ENCODE results near the gene PSMB3. TPM values are rescaled to one million over a fixed set of nuclear protein-coding genes. Genes with fewer than 3 reads are reported as not detected.

PSMB3 gene
- total RNA-seq, 1 donor from 2014 or later: 154 TPM

- no peak for ATAC-seq (ENCODE audit: poor library complexity)
- intact Hi-C loops (cut with DNase I): no loop called here
- peak; percentile 62 for DNase-seq
These were observed 20.8 kb upstream of the PSMB3 start for GRCh38 chr17:38731526-38732294.

- intact Hi-C loops (cut with DNase I): no loop called here
- DNase-seq (no peak), ATAC-seq (ENCODE audit: poor library complexity) (peak; percentile 16)
These were observed 19.9 kb upstream of the PSMB3 start for GRCh38 chr17:38732376-38733281.

GRCh38 chr17:38733282-38733981 lies 19.1 kb upstream of the PSMB3 start:
- no peak for DNase-seq
- intact Hi-C loops (cut with DNase I): no loop called here
- no peak for ATAC-seq (ENCODE audit: poor library complexity)

- DNase-seq: no peak
- ATAC-seq (ENCODE audit: poor library complexity): no peak
- intact Hi-C loops (cut with DNase I): no loop called here
These were observed 18.3 kb upstream of the PSMB3 start for GRCh38 chr17:38733982-38734973.

- ATAC-seq (ENCODE audit: poor library complexity): peak; percentile 32
- peak; percentile 79 for DNase-seq
- intact Hi-C loops (cut with DNase I): loop anchor here (5.0 kb wide), 1 partner anchor 33 kb away; no protein-coding TSS in a partner anchor
These were observed 17.2 kb upstream of the PSMB3 start for GRCh38 chr17:38735161-38735997.

- DNase-seq: no peak
- intact Hi-C loops (cut with DNase I): loop anchor here (5.0 kb wide), 1 partner anchor 36 kb away; no protein-coding TSS in a partner anchor
- ATAC-seq (ENCODE audit: poor library complexity): no peak
These were observed 14.4 kb upstream of the PSMB3 start for GRCh38 chr17:38738007-38738662.

GRCh38 chr17:38738686-38739085 lies 13.9 kb upstream of the PSMB3 start:
- ATAC-seq (ENCODE audit: poor library complexity): no peak
- DNase-seq: no peak
- intact Hi-C loops (cut with DNase I): loop anchor here (5.0 kb wide), 1 partner anchor 36 kb away; no protein-coding TSS in a partner anchor

GRCh38 chr17:38739305-38739704 lies 13.2 kb upstream of the PSMB3 start:
- intact Hi-C loops (cut with DNase I): loop anchor here (5.0 kb wide), 1 partner anchor 37 kb away; no protein-coding TSS in a partner anchor
- no peak for ATAC-seq (ENCODE audit: poor library complexity)
- no peak for DNase-seq

- DNase-seq: no peak
- intact Hi-C loops (cut with DNase I): no loop called here
- no peak for ATAC-seq (ENCODE audit: poor library complexity)
These were observed 12.5 kb upstream of the PSMB3 start for GRCh38 chr17:38740044-38740443.

GRCh38 chr17:38740806-38741205 lies 11.7 kb upstream of the PSMB3 start:
- no peak for DNase-seq
- intact Hi-C loops (cut with DNase I): no loop called here
- ATAC-seq (ENCODE audit: poor library complexity): no peak

- peak; percentile 8 for ATAC-seq (ENCODE audit: poor library complexity)
- DNase-seq: no peak
- intact Hi-C loops (cut with DNase I): no loop called here
These were observed 11.1 kb upstream of the PSMB3 start for GRCh38 chr17:38741461-38741860.

- intact Hi-C loops (cut with DNase I): no loop called here
- DNase-seq: peak; percentile 61
- peak; percentile 75 for ATAC-seq (ENCODE audit: poor library complexity)
These were observed 10.6 kb upstream of the PSMB3 start for GRCh38 chr17:38741921-38742410.

GRCh38 chr17:38742411-38743308 lies 9.9 kb upstream of the PSMB3 start:
- DNase-seq: peak; percentile 50
- peak; percentile 68 for ATAC-seq (ENCODE audit: poor library complexity)
- intact Hi-C loops (cut with DNase I): no loop called here

GRCh38 chr17:38743556-38744171 lies 8.9 kb upstream of the PSMB3 start:
- ATAC-seq (ENCODE audit: poor library complexity) (no peak), DNase-seq (no peak)
- intact Hi-C loops (cut with DNase I): no loop called here

GRCh38 chr17:38745545-38745944 lies 7.0 kb upstream of the PSMB3 start:
- ATAC-seq (ENCODE audit: poor library complexity): no peak
- intact Hi-C loops (cut with DNase I): no loop called here
- DNase-seq: no peak
